SU-DHL-6 (cell line): Measurements from ENCODE around the gene UNC5B.
A peak's percentile ranks its signal among the peaks of the same experiment; 100 is the strongest.

ENCODE experiments used
- H2AFZ ChIP-seq: fragments of 200-600 bp; sonication (generic); 2 replicates; pipeline ENCODE4 v1.6.1; 2014; ENCODE audit warnings: low read depth, mild to moderate bottlenecking, moderate library complexity, mixed read lengths, antibody characterized with exemption, low read length; ENCODE audit not compliant: severe bottlenecking
- H3F3A ChIP-seq: fragments of 200-600 bp; shearing (Covaris generic); 2 replicates; pipeline ENCODE4 v1.6.0; 2016; ENCODE audit warnings: antibody characterized with exemption, mild to moderate bottlenecking; ENCODE audit not compliant: insufficient read depth
- H3K27ac ChIP-seq: fragments of 200-600 bp; sonication (generic); 2 replicates; pipeline ENCODE4 v1.5.1; 2016; ENCODE audit warnings: low read depth, mild to moderate bottlenecking, low read length, moderate library complexity, mixed read lengths
- H3K27me3 ChIP-seq: fragments of 200-600 bp; sonication (generic), shearing (Covaris generic); 2 replicates; pipeline ENCODE4 v1.6.0; 2014; ENCODE audit warnings: mild to moderate bottlenecking, low read length
- H3K36me3 ChIP-seq: fragments of 200-600 bp; sonication (generic); 2 replicates; pipeline ENCODE4 v1.6.1; 2014; ENCODE audit warnings: mild to moderate bottlenecking, low read length, mixed read lengths
- H3K4me2 ChIP-seq: fragments of 300-600, 200-600 bp; shearing (Covaris generic), sonication (generic); 2 replicates; pipeline ENCODE4 v1.6.0; 2014; ENCODE audit warnings: low read length, low read depth, mild to moderate bottlenecking; ENCODE audit not compliant: poor library complexity, severe bottlenecking
- H3K4me3 ChIP-seq: fragments of 200-600 bp; sonication (generic); 2 replicates; pipeline ENCODE4 v1.5.1; 2014; ENCODE audit warnings: antibody characterized with exemption, low read length, mild to moderate bottlenecking, mixed read lengths; ENCODE audit not compliant: insufficient read depth, poor library complexity, severe bottlenecking
- H3K79me2 ChIP-seq: fragments of 200-600 bp; sonication (generic); 2 replicates; pipeline ENCODE4 v1.6.1; 2014; ENCODE audit warnings: mild to moderate bottlenecking, low read length, moderate library complexity; ENCODE audit not compliant: insufficient read depth
- H3K9ac ChIP-seq: fragments of 200-600 bp; sonication (generic); 2 replicates; pipeline ENCODE4 v1.7.0; 2014; ENCODE audit warnings: mild to moderate bottlenecking, low read length
- H3K9me2 ChIP-seq: fragments of 200-600 bp; sonication (generic); replicated peaks from 2 replicates; pipeline ENCODE4 v1.6.1; 2014; ENCODE audit warnings: low read length; ENCODE audit not compliant: insufficient read depth
- H3K9me3 ChIP-seq: fragments of 200-600 bp; sonication (generic); 2 replicates; pipeline ENCODE4 v1.6.1; 2014; ENCODE audit warnings: low read length, mixed read lengths; ENCODE audit not compliant: insufficient read depth
- H4K20me1 ChIP-seq: fragments of 200-600 bp; sonication (generic); 2 replicates; pipeline ENCODE4 v1.6.1; 2014; ENCODE audit warnings: low read depth, mild to moderate bottlenecking, antibody characterized with exemption, low read length, moderate library complexity, mixed read lengths
- EZH2phosphoT487 ChIP-seq: fragments of 200-600 bp; sonication (generic), shearing (Covaris generic); conservative IDR thresholded peaks from 2 replicates; pipeline ENCODE4 v1.6.1; 2018; ENCODE audit warnings: mild to moderate bottlenecking, antibody characterized with exemption, low read length, moderate library complexity, mixed read lengths
- TF ChIP-seq, protein P1 (sequence below): fragments of 200-600 bp; sonication (generic); IDR thresholded peaks from one replicate; pipeline ENCODE4 v1.5.1; 2017; ENCODE audit warnings: antibody characterized with exemption, mild to moderate bottlenecking, low read length, moderate library complexity; ENCODE audit not compliant: insufficient read depth, poor library complexity, severe bottlenecking

Gene UNC5B

DNA sequence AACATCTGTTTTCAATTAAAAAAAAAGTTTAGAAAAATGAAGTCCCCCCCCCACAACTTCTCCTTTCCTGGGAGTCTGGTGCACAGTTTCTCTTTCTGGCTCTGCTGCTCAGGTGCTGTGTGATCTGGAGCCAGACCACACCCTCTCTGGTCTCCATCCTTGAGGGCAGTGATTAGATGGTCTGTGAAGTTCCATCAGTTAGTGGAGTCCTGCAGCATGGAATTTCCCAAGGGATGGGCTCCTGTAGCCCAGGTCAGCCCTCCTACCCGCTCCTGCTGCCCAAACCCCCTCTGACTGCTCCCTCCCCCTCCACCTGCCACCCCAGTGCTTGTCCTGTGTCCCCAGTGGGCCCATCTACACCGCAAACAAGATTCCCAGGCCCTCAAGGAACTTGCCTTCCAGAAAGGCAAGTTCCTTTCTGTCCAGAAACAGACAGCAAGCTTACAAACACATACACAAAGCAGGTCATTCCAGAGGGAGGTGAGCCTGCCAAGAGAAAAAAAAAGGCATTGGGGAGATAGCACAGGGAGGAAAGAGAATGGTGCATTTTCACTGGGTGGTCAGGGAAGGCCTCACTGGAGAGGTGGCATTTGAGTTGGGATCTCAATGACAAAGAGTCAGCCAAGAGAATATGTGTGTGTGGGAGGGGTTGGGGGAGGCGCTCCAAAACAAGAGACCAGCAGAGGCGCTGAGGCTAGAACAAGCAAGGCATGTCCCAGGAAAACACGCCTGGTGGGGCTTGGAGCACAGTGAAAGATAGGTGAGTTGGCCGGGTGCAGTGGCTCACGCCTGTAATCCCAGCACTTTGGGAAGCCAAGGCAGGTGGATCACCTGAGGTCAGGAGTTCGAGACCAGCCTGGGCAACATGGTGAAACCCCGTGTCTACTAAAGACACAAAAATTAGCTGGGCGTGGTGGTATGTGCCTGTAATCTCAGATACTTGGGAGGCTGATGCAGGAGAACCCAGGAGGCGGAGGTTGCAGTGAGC, 57.2 kb downstream of the UNC5B start:
- H4K20me1 ChIP-seq, result no peaks in the 10 kb centered on the region
- TF ChIP-seq, protein P1, sequence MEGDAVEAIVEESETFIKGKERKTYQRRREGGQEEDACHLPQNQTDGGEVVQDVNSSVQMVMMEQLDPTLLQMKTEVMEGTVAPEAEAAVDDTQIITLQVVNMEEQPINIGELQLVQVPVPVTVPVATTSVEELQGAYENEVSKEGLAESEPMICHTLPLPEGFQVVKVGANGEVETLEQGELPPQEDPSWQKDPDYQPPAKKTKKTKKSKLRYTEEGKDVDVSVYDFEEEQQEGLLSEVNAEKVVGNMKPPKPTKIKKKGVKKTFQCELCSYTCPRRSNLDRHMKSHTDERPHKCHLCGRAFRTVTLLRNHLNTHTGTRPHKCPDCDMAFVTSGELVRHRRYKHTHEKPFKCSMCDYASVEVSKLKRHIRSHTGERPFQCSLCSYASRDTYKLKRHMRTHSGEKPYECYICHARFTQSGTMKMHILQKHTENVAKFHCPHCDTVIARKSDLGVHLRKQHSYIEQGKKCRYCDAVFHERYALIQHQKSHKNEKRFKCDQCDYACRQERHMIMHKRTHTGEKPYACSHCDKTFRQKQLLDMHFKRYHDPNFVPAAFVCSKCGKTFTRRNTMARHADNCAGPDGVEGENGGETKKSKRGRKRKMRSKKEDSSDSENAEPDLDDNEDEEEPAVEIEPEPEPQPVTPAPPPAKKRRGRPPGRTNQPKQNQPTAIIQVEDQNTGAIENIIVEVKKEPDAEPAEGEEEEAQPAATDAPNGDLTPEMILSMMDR, result no peak
- no peak for TF ChIP-seq EZH2phosphoT487
- H3K27me3 ChIP-seq, result no peaks in the 10 kb centered on the region
- H3K36me3 ChIP-seq, result no peaks in the 10 kb centered on the region
- H3F3A ChIP-seq, result no peaks in the 10 kb centered on the region
- no peaks in the 10 kb centered on the region for H3K9me3 ChIP-seq
- H3K79me2 ChIP-seq, result no peaks in the 10 kb centered on the region
- no peak overlapping the region for H3K9ac ChIP-seq
- no peaks in the 10 kb centered on the region for H3K9me2 ChIP-seq
- H3K27ac ChIP-seq, result no peak overlapping the region
- H3K4me3 ChIP-seq, result no peak overlapping the region
- no peak overlapping the region for H3K4me2 ChIP-seq
- no peak overlapping the region for H2AFZ ChIP-seq

DNA sequence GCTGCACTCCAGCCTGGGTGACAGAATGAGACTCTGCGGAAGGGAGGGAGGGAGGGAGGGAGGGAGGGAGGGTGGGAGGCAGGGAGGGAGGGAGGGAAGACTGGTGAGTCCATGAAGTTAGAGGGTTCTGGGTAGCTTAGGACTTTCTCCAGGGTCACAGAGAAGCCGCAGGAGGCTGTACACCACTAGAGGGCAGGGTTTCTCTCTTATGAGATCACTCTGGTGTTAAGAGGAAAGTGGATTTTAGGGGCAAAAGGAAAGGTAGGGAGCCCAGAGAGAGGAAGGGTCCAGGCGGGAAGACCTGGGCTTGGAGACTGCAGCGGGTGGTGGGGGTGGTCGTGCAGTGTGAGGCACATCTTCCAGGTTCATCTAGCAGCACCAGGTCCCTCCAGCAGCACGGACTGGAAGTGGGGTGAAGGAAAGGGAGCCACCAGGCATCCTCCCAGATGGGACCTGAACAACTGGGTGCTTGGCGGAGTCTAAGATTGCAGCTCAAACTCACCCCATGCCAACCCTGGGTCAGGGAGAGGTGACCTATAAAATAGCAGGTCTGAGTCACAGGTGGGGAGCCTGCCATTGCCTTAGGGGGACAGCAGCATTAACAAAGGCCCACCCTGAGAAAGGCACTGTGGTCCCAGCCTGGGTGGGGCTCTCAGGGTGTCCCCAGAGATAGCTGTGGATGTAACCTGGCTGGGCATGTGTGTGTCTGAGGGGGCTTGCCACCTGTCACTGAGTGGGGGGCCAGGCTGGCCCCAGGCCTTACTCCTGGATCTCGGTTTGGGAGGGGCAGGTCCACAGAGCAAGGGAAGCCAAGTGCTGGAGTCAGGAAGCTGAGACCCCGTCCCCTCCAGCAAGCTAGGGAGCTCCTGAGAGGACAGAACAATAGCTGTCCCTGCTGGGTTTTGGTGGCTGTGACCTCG, 58.2 kb downstream of the UNC5B start:
- H3F3A ChIP-seq, result no peaks in the 10 kb centered on the region
- no peaks in the 10 kb centered on the region for H4K20me1 ChIP-seq
- H2AFZ ChIP-seq, result no peak overlapping the region
- no peaks in the 10 kb centered on the region for H3K36me3 ChIP-seq
- H3K9ac ChIP-seq, result no peak overlapping the region
- no peaks in the 10 kb centered on the region for H3K27me3 ChIP-seq
- no peaks in the 10 kb centered on the region for H3K9me3 ChIP-seq
- H3K9me2 ChIP-seq, result no peaks in the 10 kb centered on the region
- TF ChIP-seq, protein P1, result peak; percentile 44
- no peak for TF ChIP-seq EZH2phosphoT487
- no peak overlapping the region for H3K27ac ChIP-seq
- no peak overlapping the region for H3K4me3 ChIP-seq
- no peaks in the 10 kb centered on the region for H3K79me2 ChIP-seq
- H3K4me2 ChIP-seq, result no peak overlapping the region

DNA sequence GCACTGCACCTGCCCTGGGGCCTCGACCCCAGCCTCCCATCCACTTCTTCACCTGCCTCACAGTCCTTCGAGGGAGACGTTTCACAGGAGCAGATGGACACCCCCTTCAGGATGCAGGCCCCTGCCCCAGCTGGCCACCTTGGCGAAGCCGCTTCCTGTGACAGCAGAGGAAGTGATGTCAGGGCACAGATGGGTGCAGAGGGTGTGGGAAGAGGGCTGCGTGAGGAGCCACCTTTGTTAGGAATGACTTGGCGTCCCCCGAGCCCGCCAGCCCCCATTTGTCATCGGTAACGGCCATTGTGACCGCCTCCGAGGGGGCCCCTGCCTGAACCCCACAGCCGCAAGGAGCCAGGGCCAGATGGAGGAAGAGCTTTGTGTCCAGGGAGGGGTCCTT, 59.3 kb downstream of the UNC5B start:
- Histone ChIP-seq H3K4me3 (no peak overlapping the region), H3F3A (no peaks in the 10 kb centered on the region), H3K27ac (no peak overlapping the region), H3K9me2 (no peaks in the 10 kb centered on the region), H3K36me3 (no peaks in the 10 kb centered on the region), H3K27me3 (no peaks in the 10 kb centered on the region), H3K4me2 (no peak overlapping the region), H3K9ac (no peak overlapping the region), H3K79me2 (no peaks in the 10 kb centered on the region), H4K20me1 (no peaks in the 10 kb centered on the region), H2AFZ (no peak overlapping the region), H3K9me3 (no peaks in the 10 kb centered on the region)
- no peak for TF ChIP-seq EZH2phosphoT487
- TF ChIP-seq, protein P1, result no peak
